Nephron (organoid): ENCODE data around the gene PAOX.
A peak's percentile ranks its signal among the peaks of the same experiment; 100 is the strongest.

Source experiments
- H3K27ac Mint-ChIP-seq, 3 experiments: 2 replicates each; pipeline ENCODE4 v1.8.0; 2020; ENCODE audit warnings: mixed read lengths in 3 of 3, mild to moderate bottlenecking in 2 of 3, moderate library complexity in 1 of 3
- H3K27me3 Mint-ChIP-seq: 2 replicates; pipeline ENCODE4 v1.8.0; 2021; ENCODE audit warnings: low read depth, mild to moderate bottlenecking, moderate library complexity, mixed read lengths
- H3K36me3 Mint-ChIP-seq: 2 replicates; pipeline ENCODE4 v1.8.0; 2020; ENCODE audit warnings: low read depth, mixed read lengths
- H3K4me1 Mint-ChIP-seq: 2 replicates; pipeline ENCODE4 v1.8.0; 2020; ENCODE audit warnings: mixed read lengths
- H3K4me3 Mint-ChIP-seq, 3 experiments: 2 replicates each; pipeline ENCODE4 v1.8.0; 2020; ENCODE audit warnings: mild to moderate bottlenecking in 3 of 3, mixed read lengths in 3 of 3, moderate library complexity in 2 of 3
- H3K9me3 Mint-ChIP-seq: 2 replicates; pipeline ENCODE4 v1.8.0; 2020; ENCODE audit warnings: mixed read lengths
- TF ChIP-seq, protein P1 (sequence below), 3 experiments: fragments of 200-600 bp; sonication (generic); IDR thresholded peaks; one replicate each; pipeline ENCODE4 v1.5.0; 2021; ENCODE audit warnings: antibody characterized with exemption in 3 of 3; ENCODE audit not compliant: unreplicated experiment in 3 of 3

The PAOX gene

DNA sequence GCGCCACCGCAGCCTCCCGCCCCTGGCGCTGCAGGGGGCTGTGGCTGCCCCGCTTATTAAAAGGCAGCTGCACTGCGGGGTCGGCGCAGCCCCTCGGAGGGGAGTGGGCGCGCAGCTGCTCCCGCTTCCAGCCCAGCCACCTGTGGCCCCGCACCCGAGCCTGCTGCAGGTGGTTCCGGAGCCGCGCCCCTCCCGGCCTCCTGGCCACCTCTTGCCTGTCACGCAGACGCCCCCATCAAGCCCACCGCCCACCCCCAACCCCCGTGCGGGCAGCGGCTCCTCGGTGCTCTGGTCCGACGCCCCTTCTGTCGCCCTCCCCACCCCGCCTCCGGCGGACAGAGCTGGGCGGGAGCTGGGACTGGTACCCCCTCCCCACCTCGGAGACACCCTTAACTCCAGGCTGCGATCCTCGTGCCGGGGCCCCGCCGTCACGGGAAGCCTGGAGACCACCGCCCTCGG, 42.9 kb upstream of the PAOX start:
- Mint-ChIP-seq H3K4me1 (no peaks in the 10 kb centered on the region), H3K4me3 (no peak overlapping the region), H3K27me3 (peaks cover 46% of the 10 kb centered on the region), H3K27ac (no peak overlapping the region), H3K9me3 (peaks cover 19% of the 10 kb centered on the region), H3K36me3 (no peaks in the 10 kb centered on the region)
- TF ChIP-seq, protein P1, sequence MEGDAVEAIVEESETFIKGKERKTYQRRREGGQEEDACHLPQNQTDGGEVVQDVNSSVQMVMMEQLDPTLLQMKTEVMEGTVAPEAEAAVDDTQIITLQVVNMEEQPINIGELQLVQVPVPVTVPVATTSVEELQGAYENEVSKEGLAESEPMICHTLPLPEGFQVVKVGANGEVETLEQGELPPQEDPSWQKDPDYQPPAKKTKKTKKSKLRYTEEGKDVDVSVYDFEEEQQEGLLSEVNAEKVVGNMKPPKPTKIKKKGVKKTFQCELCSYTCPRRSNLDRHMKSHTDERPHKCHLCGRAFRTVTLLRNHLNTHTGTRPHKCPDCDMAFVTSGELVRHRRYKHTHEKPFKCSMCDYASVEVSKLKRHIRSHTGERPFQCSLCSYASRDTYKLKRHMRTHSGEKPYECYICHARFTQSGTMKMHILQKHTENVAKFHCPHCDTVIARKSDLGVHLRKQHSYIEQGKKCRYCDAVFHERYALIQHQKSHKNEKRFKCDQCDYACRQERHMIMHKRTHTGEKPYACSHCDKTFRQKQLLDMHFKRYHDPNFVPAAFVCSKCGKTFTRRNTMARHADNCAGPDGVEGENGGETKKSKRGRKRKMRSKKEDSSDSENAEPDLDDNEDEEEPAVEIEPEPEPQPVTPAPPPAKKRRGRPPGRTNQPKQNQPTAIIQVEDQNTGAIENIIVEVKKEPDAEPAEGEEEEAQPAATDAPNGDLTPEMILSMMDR (IDR thresholded peaks at IDR 0.05; ENCODE audit: unreplicated experiment in 3 of 3): no peak

DNA sequence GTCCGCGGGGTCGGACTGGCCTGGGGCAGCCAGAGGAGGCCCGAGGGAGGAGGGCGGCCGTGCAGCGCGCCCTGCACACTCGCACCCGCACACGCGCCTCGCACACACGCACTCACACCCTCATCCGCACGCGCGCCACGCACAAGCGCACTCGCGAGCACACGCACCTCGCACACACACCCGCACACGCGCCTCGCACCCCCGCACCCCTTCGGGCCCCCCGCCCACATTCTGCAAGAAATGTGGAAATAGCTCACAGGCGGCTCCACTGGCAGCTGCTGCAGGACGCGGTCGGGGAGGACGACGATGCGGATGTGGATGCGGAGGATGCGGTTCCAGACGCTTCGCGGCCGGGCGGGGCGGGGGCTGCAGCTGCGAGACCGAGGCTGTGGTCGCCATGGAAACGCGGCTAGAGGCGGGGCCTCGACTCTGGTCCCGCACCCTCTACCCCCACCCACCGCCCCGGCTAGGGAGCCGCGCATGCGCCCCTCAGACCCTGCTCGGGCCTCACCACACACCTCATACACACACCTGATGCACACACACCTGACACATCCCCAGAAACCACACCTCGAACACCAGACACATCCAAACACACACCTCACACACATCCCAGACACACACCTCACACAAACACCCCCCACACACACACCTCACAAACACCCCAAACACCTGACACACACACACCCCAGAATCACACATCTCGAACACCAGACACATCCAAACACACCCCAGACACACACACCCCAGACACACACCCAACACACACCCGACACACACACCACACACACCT, 42.3 kb upstream of the PAOX start, which contains the start of gene CALY:
Gene CALY, minus strand, starts transcription at position 320 of the 793 bp plus-strand sequence. CDS start 7,907 bp downstream, outside the sequence.
- no peaks in the 10 kb centered on the region for H3K36me3 Mint-ChIP-seq
- peak within 1 kb of the TSS in 2 of 3 experiments; percentile 42 to 43 for H3K4me3 Mint-ChIP-seq
- H3K27ac Mint-ChIP-seq: no peak within 1 kb of the TSS
- H3K27me3 Mint-ChIP-seq: peaks cover 39% of the 10 kb centered on the region
- H3K9me3 Mint-ChIP-seq: peaks cover 17% of the 10 kb centered on the region
- TF ChIP-seq, protein P1 (IDR thresholded peaks at IDR 0.05; ENCODE audit: unreplicated experiment in 3 of 3): no peak
- no peaks in the 10 kb centered on the region for H3K4me1 Mint-ChIP-seq

DNA sequence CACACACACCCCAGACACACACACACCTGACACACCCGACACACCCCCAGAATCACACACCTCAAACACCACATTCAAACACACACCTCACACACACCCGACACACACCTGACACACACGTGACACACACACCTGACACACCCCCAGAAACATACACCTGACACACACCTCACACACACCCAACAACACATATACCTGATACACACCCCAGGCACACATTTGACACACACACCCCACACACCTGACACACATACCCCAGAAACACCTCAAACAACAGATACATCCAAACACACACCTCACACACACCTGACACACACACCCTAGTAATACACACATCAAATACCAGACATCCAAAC, 41.7 kb upstream of the PAOX start:
- Mint-ChIP-seq H3K4me1 (no peaks in the 10 kb centered on the region), H3K27ac (no peak overlapping the region), H3K9me3 (peaks cover 14% of the 10 kb centered on the region), H3K4me3 (no peak overlapping the region), H3K27me3 (peaks cover 34% of the 10 kb centered on the region), H3K36me3 (no peaks in the 10 kb centered on the region)
- TF ChIP-seq, protein P1 (IDR thresholded peaks at IDR 0.05; ENCODE audit: unreplicated experiment in 3 of 3): no peak

DNA sequence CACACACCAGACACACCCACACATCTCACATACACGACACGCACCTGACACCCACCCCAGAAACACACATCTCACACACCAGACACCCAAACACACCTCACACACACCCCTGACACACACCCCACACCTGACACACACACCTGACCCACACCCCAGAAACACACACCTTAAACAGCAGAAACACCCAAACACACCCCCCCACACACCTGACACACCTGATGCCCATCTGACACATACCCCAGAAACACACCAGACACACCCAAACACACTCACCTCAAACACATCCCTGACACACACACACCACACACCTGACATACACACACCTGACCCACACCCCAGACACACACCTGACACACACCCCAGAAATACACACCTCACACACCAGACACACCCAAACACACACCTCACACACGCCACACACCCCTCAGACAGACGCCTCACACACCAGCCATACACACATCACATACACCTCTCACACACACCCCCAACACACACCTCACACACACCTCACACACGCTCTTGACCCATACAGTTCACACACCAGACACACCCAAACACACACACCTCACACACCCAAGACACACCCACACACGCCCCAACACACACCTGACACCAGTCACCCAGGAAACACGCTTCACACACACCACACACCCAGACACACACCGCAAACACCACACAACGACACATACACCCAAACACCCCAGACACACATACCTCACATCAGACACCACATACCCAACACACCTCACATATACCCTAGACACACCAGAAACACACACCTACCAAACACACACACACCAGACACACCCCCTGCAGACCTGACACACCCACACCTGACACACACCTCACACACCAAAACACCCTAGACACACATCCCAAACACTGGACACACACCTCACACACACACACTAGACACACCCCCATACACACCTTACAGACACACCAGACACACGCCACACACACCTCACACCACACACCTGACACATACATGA, 40.7 kb upstream of the PAOX start:
- H3K9me3 Mint-ChIP-seq: peaks cover 7% of the 10 kb centered on the region
- no peak overlapping the region for H3K27ac Mint-ChIP-seq
- TF ChIP-seq, protein P1 (IDR thresholded peaks at IDR 0.05; ENCODE audit: unreplicated experiment in 3 of 3): no peak
- no peaks in the 10 kb centered on the region for H3K4me1 Mint-ChIP-seq
- no peaks in the 10 kb centered on the region for H3K36me3 Mint-ChIP-seq
- no peak overlapping the region for H3K4me3 Mint-ChIP-seq
- H3K27me3 Mint-ChIP-seq: peaks cover 29% of the 10 kb centered on the region

DNA sequence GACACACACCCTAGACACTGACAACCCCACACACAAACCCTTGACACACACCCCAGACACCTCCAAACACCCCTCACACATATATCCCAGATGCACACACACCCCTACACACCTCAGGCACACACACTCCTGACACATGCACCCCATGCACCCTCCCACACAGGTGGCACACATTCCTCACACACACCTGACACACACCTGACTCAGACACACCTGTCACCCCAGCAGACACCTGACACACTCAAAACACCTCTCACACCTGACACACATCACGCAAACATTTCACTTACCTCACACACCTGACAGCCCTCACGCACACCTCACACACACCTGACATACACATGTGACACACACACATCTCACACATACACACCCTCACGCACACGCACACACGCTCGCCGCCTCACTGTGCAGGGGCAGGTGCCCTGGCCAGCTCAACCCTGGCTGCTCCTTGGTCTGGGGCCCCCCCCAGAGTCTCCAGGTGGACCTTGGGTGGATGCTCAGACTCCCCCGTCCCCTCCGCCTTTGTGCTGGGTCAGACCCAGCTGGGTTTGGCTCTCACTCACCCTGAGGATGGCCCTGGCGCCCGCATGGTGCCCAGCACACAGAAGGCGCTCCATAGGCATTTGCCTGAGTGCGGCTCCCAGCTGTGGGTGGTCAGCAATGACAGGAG, 39.2 kb upstream of the PAOX start:
- TF ChIP-seq, protein P1 (IDR thresholded peaks at IDR 0.05; ENCODE audit: unreplicated experiment in 3 of 3): no peak
- H3K4me3 Mint-ChIP-seq: no peak overlapping the region
- no peaks in the 10 kb centered on the region for H3K36me3 Mint-ChIP-seq
- H3K9me3 Mint-ChIP-seq: peaks cover 5% of the 10 kb centered on the region
- peaks cover 25% of the 10 kb centered on the region for H3K27me3 Mint-ChIP-seq
- H3K4me1 Mint-ChIP-seq: no peaks in the 10 kb centered on the region
- H3K27ac Mint-ChIP-seq: no peak overlapping the region
